ENCODE measurements around the gene CFAP99.
A peak's percentile ranks its signal among the peaks of the same experiment; 100 is the strongest.

CFAP99 gene

DNA sequence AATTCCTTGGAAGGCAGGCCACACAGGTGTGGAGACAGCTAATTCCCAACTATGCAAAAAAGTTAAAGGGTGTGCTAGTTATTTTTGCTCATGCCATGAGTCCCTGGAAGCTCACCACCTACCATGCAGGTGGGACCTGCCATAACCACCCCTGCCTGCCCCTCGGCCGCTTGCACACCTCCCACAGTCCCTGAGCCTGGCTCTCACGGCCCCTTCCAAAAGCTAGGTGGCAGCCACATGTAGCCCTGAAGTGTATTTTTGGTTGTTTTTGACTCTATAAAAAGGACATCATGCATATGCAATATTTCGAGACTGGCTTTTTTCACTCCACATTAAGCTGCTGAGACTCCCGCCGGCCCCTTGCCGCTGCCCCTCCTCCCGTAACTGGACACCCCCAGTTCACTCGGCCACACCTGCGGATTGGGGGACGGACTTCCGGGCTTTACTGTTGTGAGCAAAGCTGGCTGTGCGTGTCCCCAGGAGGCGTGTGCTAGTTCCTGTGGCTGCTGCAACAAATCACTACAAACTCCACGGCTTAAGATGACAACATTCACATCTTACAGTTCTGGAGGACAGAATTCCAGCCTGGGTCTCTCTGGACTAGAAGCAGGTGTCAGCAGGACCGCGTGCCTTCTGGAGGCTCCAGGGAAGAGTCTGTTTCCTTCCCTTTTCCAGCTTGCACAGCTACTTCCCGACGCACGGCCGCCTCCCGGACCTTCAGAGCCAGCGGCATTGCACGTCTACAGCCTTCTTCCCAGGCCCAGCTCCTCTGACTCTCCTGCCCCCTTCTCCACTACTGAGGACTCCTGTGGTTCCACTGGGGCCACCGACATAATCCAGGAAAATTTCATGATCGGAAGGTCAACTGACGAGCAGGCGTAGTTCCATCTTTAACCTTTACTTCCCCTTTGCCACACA is 25.1 kb upstream of the CFAP99 start:
- DNase-seq = no peak

DNA sequence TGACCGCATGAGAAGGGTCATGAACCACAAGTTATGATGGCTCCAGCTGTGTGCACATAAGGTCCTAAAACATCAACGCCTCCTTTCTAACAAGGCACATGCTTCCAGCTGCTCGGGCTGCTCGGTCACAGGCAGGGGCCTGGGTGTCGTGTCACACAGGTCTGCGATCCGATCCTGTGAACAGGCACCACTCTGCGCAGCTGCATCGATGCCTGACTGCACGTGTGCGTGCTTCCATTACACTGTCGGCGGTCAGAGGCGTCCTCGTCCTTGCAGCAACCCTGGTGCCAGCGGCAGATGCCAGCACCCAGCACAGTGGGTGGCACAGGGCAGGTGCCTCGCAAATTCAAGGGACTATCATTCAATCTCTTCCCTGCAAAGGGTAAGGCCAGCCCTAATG is 24.2 kb upstream of the CFAP99 start:
- no peak for DNase-seq

DNA sequence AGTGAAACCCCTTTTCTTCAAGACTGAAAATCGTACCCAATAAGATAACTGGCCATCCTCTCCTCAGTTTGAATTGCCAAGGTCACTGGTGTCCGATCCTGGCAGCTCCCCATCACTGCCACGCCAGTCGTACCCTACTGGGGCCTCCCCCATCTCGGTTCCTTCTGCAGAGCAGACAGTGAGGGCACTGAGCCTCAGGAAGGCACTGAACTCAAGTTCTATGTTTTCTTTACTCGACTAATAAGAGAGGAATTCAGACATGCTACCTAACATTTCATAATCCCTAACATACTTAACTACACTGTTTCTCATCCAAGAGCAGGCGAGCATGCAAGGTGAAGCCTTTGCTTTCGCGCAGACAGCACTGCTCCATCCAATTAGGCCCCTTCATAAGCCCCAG is 23.7 kb upstream of the CFAP99 start:
- peak; percentile 20 for DNase-seq

DNA sequence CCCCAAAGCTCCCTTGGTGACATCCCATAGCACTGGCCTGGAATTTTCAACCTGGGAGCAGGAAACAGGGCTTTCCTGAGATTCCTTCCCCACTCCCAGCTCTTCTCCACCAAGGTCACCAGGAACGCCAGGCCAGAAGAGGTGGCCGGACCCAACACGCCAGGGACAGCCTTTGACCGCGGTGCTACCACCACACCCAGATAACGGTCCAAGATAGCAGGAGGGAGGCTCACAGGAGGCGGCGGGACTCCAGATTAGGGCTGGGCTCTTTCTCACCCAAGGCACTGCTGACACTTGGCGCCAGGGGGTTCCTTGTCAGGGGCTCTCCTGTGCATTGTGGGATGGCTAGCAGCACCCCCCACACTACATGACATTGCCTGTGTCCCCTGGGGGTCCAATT is 23.2 kb upstream of the CFAP99 start:
- no peak for DNase-seq

DNA sequence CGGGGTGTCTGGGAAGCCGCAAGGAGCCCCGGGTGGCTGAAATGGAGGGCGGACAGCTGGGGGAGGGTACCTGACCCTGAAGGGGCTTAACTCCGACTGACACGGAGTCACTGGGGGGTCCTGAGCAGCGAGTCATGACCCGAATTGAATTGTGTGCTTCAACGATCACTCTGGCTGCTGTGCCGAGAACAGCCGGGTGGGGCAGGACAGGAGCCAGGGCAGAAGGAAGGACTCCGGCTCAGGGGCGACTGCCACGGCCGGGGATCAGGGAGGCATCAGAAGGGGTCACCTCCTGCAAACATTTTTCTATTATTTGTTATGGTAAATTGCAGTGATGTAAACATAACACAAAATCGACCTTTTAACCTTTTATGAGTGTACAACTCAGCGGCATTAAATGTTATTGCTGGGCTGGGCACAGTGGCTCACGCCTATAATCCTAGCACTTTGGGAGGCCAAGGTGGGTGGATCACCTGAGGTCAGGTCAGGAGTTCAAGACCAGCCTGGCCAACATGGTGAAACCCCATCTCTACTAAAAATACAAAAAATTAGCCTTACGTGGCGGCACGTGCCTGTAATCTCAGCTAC is 21.9 kb upstream of the CFAP99 start:
- DNase-seq = no peak

DNA sequence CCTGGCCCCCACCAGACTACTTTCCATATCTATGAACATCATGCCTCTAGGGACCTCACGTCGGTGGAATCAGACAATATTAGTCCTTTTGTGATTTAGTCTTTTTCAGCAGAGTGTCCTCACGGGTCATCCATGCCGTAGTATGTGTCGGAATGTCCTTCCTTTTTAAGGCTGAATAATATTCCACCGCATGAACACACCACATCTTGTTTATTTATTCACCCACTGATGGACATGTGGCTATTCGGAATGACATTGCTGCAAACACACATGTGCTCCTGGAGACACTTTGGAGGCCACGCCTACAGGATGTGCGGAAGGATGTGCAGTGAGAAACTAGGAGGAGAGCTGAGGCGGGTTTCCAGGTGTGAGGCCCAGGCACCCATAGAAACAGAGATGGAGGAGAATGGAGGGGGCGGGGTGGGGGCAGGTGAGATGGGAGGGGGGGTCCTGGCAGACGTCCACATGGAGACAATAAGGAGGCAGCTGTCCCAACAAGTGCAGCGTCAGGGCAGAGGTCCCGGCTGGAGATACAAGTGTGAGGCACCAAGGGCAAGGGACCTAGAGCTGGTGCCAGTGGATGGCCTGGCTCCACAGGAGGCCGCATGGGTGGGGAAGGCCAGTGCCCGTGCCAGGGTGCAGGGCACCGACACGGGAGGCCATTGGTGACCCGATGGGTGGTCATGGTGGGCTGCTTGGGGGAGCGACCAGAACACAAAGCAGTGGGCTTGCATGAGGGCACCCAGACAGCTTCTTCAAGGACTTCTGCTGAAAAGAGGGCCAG is 21.0 kb upstream of the CFAP99 start:
- no peak for DNase-seq

DNA sequence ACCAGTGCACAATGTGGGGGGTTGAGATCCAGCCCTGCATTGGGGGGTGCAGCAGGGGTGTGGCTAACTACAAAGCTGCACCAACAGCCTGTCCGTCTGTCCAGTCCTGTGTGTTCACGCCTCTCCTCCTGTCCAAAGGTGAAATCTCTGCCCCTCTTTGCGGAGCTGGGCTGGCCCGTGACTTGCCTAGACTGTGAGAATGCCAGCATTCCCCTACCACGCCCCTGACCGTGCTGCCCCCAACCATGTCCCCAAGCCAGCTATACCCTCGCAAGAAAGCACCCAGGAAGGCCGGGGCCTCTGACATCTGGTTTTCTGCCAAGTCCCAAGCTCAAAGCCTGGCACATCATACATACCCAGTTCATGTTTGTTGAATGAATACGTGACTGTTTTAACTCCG is 19.5 kb upstream of the CFAP99 start:
- no peak for DNase-seq

DNA sequence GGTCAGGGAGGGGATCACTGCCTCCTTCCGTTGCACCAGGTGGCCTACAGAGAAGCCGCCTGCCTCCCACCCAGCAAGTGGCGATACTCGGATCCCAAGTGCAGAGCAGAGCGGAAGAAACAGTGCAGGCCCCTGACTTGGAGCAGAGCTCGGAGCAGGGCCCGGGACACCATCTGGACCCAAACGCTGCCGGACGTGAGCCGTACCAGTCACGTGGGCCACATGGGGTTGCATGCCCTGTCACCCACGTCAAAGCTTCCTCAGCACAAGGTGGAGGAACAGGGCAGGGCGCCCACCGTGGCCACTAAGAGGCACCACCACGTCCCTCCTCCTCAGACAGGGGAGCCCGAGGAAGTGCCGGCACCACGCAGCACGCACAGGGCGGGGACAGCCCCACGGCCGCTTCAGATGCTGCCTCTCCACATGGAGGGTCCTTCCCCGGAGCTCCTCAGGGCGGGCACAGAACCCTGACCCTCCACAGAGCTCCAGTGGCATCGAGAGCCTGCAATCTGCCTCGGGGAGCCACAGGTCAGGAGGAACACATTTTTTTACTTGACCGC is 19.0 kb upstream of the CFAP99 start:
- DNase-seq = no peak

DNA sequence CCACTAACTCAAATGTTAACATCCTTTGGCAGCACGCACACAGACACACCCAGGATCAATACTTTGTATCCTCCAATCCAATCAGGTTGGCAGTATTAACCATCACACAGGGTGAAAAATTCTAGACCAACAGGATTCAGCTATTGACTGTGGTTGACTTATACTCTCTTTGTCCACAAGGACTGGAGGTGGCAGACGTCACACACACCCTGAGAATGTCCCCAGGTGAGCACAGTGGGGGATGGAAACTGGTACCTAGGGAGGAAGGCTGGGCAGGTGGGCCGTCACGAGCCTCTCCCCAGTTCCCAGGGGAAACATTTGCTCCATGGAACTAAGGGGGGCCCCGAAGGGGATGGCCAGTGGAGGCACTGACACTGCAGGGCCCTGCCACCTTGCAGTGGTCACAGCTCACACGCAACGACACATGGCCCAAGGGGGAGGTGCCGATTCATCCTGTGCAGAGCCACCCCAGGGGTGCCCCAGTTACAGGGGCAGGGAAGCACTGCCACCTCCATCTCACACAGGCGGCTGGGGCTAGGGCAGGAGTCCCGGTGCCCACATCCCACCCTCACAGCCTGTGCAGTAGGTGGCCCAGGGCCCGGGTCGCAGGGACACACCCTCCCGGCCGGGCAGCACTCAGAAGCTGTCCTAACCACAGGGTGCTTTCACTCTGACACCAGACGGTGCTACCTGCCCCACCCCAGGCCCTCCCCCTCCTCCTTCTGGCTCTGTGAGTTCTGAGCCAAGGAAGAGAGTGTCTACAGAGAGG is 17.7 kb upstream of the CFAP99 start:
- no peak for DNase-seq

DNA sequence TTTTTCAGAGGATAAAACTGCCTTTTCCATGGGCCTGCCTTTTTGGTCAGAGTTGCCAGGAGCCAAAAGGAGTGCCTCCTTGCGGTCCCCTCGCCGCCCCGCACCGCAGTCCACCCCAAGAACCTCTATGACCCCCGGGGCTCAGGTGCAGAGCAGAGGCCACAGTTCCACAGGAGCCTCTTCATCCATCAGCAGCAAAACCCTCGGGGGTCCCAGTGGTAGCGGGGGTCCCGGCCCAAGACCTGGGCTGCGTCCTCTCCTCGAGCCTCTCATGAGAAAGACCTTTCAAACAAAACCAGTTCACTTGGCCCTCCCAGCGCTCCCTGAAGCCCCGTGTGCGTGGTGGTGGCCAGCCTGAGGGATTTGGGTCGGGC is 17.2 kb upstream of the CFAP99 start:
- DNase-seq = no peak

DNA sequence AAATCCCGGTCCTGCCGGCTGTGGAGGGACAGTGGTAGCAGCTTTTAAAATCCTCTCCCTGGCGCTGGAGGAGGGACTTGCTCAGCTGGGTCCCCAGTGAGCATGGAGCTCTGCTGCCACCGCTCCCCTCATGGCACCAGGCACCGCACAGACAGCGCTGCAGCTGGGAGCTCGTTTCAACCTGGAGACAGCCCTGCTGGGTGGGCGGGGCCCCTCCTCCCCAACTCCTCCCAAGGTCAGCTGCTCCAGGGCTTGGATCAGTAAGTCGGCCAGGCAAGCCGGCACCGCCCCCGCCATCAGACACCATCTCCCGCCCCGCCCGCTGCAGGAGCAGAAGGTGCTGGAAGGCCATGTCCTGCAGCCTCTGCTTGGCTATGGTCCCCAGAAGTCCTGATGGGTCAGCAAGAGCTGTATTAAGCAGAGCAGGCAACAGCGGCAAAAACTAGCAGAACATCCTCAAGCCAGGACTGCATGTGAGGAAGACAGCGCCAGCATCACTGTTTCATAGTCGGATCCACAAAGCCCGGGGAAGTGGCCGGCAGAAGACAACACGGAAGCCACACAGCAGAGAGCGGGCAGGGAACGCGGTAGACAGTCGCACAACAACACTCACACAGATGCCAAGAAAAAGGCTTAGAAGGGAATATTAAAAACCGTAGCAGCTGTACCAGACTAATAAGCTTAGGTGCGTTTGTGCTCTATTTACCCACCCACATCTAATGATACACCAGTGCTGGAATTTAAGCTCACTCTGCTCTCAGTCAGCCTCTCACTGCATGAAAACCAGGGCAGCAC is 16.5 kb upstream of the CFAP99 start:
- no peak for DNase-seq

DNA sequence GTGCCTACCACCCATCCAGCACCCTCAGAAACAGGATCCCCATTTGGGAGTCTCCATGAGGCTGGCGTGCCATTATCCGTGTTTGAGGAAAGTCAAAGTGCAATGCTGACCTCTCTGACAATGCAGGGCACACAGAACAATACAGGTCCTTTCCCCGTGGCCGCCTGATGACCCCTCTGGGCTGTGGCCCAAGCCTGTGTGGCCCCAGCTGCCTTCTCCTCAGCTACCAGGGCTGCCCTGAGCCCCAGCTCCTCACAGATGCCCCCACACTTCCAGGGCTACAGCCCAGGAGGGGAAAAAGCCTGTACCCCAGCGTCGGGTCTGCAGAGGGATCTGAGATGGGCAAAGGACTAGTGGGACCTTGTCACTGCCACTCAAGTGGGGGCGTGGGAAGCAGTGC is 15.8 kb upstream of the CFAP99 start:
- no peak for DNase-seq

DNA sequence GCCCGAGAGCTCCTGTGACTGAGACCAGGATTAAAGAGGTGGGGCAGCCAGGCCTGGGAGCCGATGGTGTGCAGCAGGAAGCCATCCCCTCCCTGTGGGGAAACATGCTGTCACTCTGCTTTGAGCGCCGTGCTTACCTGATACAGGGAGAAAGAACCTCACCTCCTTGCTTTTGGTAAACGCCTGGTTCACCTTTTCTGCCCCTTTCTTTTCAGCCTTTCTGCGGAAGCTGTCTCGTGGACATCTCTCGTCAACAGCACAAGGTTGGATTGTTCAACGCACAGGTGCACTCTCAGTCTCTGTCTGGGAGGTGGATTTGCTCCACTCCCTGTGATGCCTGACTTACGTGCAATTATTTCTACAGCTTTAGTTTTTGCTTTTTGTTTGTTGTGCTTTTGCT is 12.3 kb upstream of the CFAP99 start:
- no peak for DNase-seq

DNA sequence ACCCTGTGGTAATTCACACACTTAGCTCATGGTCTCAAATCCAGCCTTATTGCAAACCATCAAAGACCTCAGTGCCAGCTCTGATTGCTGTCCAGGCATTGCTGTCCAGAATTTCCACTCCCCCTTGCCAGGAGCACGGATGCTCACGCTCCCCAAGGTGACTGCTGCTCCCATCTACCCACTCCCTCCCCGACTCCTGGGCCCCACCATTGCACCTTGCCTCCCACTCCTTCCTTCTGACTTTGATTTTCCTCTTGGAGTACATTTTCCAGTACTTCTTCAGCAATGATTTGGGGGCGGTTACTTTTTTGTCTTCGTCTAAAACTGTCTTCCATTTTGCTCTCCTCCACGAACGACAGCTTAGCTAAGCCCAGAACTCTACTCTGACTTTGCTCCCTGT is 11.8 kb upstream of the CFAP99 start:
- no peak for DNase-seq

DNA sequence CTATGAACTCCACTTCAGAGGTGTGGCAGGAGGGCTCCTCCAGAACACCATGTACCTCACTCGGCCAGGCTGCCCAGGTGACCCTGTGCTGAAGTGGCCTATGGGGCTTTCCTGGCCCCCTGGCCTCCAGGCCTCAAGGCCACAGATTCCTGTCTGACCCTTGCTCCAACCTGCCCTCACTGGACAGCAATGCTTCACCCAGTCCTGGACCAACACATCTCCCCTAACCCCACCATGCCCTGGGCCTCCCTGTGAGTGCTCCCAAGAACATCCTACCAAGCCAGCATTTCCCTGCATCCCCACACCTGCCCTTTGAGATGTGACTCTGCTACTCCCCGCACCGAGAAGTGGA is 10.8 kb upstream of the CFAP99 start:
- DNase-seq = no peak

DNA sequence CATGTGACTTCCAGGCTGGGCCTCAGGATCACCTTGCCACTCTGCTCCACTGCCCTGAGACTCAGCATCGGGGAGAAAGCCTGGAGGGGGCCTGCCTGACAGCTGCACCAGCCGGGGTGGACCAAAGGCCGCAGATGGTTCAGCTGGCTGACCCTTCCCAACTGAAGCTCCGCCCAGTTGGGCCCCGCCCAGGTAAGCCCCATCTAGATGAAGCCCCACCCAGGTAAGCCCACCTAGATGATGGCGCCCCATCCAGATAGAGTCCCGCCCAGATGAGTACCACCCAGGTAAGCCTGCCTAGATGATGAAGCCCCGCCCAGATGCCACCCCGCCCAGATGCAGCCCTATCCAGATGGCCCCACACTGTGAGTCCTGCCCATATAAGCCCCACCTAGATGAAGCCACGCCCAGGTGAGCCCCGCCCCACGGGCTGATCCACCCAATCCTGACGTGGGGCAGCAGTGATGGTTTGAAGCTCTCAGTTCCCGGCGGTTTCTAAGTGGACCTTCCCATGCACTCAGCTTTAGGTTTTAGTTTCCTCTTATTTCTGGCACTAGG is 10.3 kb upstream of the CFAP99 start:
- DNase-seq = no peak

DNA sequence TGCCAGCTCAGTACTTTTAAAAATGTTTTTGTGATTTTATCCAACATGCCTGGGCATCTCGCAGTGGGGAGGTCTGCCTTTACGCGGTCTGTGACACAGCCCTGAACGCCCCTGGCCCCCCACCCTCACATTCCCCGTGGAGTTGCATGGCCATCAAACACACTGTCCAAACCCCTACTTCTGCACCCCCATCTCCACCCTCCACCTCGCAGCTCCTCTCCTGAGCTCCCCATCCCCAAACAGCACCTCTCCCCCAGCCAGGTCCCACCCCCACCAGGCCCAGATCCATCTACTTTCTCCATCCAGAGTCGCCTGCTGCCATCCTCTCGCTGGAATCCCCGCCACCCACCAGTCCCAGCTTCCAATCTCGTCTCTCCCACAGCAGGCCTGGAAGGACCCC is 9.8 kb upstream of the CFAP99 start:
- DNase-seq = no peak

DNA sequence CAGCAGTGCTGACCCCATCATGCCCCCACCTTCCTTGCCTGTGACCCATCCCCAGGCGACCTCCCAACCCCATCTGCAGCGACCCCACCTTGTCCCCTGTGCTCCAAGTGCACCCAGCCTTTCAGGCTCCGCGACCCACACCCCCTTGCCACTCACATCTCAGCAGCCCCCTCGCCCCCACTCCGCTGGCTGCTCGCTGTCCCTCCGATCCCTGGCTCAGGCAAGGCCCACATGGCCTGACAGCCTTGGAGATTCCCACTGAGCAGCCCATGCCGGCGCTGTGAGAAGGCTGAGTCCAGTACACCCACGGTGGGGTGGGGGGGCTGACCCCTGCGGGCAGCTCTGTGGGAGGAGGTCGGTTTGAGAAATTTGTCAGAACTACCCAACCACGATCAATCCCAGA is 9.4 kb upstream of the CFAP99 start:
- DNase-seq = no peak

DNA sequence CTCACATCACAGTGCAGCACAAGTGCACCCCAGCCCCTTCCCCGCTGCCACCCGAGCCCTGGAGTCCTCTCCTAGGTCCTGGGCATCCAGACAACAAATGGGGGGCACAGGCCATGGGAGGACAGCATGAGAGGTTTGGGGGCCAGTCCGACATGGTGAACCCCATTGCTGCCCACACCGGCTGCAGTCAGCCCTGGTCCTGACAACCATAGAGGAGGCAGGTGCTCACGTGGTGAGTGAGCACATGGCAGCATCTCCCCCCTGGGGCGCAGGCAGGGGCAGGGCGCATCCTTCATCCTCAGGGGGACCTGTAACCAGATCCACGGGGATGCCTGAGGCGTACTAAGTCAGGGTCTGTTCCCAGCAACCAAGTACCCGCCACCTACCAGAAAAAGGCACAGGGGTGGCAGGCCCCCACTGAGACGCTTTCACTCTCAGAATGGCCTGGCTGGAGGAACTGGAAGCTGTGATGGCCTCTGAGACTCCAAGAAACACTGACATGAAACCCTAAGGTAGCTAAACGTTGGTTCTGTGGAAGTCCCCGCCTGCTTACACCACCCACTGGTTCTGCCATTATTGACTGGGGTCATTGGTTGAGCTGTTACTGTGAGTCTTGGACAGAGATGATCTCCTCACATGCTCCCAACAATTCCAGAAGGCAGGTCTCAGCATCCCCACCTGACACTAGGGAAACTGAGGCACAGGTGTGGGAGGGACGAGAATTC is 6.8 kb upstream of the CFAP99 start:
- no peak for DNase-seq

DNA sequence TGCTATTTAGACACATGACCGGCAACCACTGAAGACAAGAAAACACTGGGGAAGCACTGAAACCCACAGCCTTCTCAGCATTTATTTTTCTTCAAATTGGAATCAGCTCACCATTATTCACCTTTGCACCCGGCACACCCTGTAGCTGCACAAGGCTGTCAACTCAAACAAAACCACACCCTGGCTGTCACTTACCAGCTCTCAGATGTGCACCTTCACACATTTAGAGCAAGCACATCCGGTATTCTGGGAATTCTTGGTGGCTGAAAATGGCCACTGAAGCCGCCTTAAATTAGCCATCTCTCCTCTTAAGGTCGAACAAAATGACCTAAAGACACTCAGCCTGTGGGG is 6.2 kb upstream of the CFAP99 start:
- DNase-seq = no peak

All from fibroblast of skin of right biceps (primary cell).